ENCODE data around the gene NCAPG2. TPM values are rescaled to one million over a fixed set of nuclear protein-coding genes. Genes with fewer than 3 reads are reported as not detected.

NCAPG2 gene
- total and polyA plus RNA-seq, 10 of the 15 experiments (the other 5 are each of a cell fraction or from before 2014, with no cell fraction given) = 11.2 to 78.2 (median 49.2) TPM

GRCh38 chr7:158614700-158615099 lies 89.9 kb downstream of the NCAPG2 start:
- Histone ChIP-seq H2AFZ (ENCODE audit: control insufficient read depth, low read depth, low read length) (no peak overlapping the region), H3K27me3 (replicated peaks in 1 of 2; ENCODE audit: control insufficient read depth in 2 of 2, insufficient read depth in 2 of 2, low read length in 1 of 2) (no peaks in the 10 kb centered on the region), H3K4me3 (no peak overlapping the region), H3K4me1 (ENCODE audit: control insufficient read depth, insufficient read depth, low read length) (peaks cover 15% of the 10 kb centered on the region), H3K9me3 (replicated peaks; ENCODE audit: control insufficient read depth, insufficient read depth, low read length) (no peaks in the 10 kb centered on the region), H3K27ac (ENCODE audit: control insufficient read depth, insufficient read depth) (no peak overlapping the region), H3K4me2 (ENCODE audit: control insufficient read depth, insufficient read depth) (no peak overlapping the region), H4K20me1 (ENCODE audit: control insufficient read depth, insufficient read depth) (no peaks in the 10 kb centered on the region), H3K9ac (ENCODE audit: control insufficient read depth, insufficient read depth, low read length) (no peak overlapping the region), H3K79me2 (ENCODE audit: control insufficient read depth, insufficient read depth, low read length) (no peaks in the 10 kb centered on the region), H3K36me3 (ENCODE audit: control insufficient read depth in 2 of 2, insufficient read depth in 2 of 2, low read length in 1 of 2) (no peaks in the 10 kb centered on the region; a peak in 1 of 4 replicates)
- FAIRE-seq = no peak
- in situ Hi-C loops (cut with MboI) = no loop called here
- intact Hi-C loops (cut with micrococcal nuclease; ENCODE audit: unreplicated experiment) = loop anchor here (5.0 to 10.0 kb wide), 2 partner anchors 218 to 360 kb away; no protein-coding TSS in a partner anchor
- no TSS peak for BruUV-seq (replicated peaks)
- ATAC-seq = no peak
- DNase-seq (ENCODE audit: low read depth, low spot score) = no peak
- RAD21 ChIA-PET (ENCODE audit: unreplicated experiment) = interaction anchor here (0.8 to 2.7 kb wide), 2 partner anchors 249 to 362 kb away, joined by 3 to 9 read pairs; no protein-coding TSS in a partner anchor
- WGBS (ENCODE audit: insufficient coverage, insufficient replicate concordance, low lambda C conversion rate, missing lambda C conversion rate) = 5% methylated on average over 1 of the region's 1 CpG
- SMC1A ChIA-PET (ENCODE audit: uncharacterized antibody, unreplicated experiment) = interaction anchor here (1.0 to 1.5 kb wide), 4 partner anchors 37 to 249 kb away, joined by 3 to 4 read pairs (median 3); no protein-coding TSS in a partner anchor
- CTCF ChIA-PET = interaction anchor here (1.0 to 2.5 kb wide), 5 partner anchors 33 to 362 kb away, joined by 3 to 9 read pairs (median 4); no protein-coding TSS in a partner anchor
- POLR2A ChIA-PET = interaction anchor here (1.1 kb wide), 1 partner anchor 77 kb away, joined by 3 read pairs; no protein-coding TSS in a partner anchor
- TF ChIP-seq MLLT1 (IDR thresholded peaks at IDR 0.05) (no peak), PAX8 (IDR thresholded peaks at IDR 0.05) (no peak), NFYA (IDR thresholded peaks at IDR 0.05; ENCODE audit: borderline replicate concordance, low read depth, low read length) (no peak), ELK1 (IDR thresholded peaks at IDR 0.05; ENCODE audit: low read depth, low read length) (no peak), NFIC (IDR thresholded peaks at IDR 0.05; ENCODE audit: low read depth, low read length) (no peak), MXI1 (IDR thresholded peaks at IDR 0.05; ENCODE audit: low read depth, low read length) (no peak), ESRRA (IDR thresholded peaks at IDR 0.05; ENCODE audit: low read length) (no peak), CHD1 (IDR thresholded peaks at IDR 0.05; ENCODE audit: low read depth, low read length) (no peak), ZNF207 (IDR thresholded peaks at IDR 0.05; ENCODE audit: borderline replicate concordance) (no peak), RCOR1 (conservative IDR thresholded peaks at IDR 0.05; ENCODE audit: low read depth, low read length) (no peak), BACH1 (IDR thresholded peaks at IDR 0.05; ENCODE audit: borderline replicate concordance) (no peak), BCLAF1 (IDR thresholded peaks at IDR 0.05) (no peak), GATAD2B (conservative IDR thresholded peaks at IDR 0.05; ENCODE audit: low read depth) (no peak), NFXL1 (IDR thresholded peaks at IDR 0.05; ENCODE audit: borderline replicate concordance) (no peak), YY1 (IDR thresholded peaks at IDR 0.05; ENCODE audit: low read depth, low read length) (no peak)
- TF ChIP-seq, protein P1, sequence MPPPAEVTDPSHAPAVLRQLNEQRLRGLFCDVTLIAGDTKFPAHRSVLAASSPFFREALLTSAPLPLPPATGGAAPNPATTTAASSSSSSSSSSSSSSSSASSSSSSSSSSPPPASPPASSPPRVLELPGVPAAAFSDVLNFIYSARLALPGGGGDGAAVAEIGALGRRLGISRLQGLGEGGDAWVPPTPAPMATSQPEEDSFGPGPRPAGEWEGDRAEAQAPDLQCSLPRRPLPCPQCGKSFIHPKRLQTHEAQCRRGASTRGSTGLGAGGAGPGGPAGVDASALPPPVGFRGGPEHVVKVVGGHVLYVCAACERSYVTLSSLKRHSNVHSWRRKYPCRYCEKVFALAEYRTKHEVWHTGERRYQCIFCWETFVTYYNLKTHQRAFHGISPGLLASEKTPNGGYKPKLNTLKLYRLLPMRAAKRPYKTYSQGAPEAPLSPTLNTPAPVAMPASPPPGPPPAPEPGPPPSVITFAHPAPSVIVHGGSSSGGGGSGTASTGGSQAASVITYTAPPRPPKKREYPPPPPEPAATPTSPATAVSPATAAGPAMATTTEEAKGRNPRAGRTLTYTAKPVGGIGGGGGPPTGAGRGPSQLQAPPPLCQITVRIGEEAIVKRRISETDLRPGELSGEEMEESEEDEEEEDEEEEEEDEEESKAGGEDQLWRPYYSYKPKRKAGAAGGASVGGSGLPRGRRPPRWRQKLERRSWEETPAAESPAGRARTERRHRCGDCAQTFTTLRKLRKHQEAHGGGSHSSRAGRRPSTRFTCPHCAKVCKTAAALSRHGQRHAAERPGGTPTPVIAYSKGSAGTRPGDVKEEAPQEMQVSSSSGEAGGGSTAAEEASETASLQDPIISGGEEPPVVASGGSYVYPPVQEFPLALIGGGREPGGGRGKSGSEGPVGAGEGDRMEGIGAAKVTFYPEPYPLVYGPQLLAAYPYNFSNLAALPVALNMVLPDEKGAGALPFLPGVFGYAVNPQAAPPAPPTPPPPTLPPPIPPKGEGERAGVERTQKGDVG (CRISPR knock-in tag; IDR thresholded peaks at IDR 0.05) = no peak
